Endothelial cell of umbilical vein (primary cell): ENCODE measurements around the gene SAV1. TPM values are rescaled to one million over a fixed set of nuclear protein-coding genes. Genes with fewer than 3 reads are reported as not detected.

Experiments
- BruUV-seq: library from RNA; stranded (reverse); fragments of 400-500 nt; replicated peaks from 2 replicates; lab custom pipeline; 2021; lab: Mats Ljungman, UMichigan
- CTCF ChIA-PET: fragments of 300-600, 350-600 bp; sonication (Branson Sonifier 250); formaldehyde crosslinking; loops from one replicate; lab custom pipeline; 2021; ENCODE audit warnings: antibody characterized with exemption, inconsistent platforms; lab: Charles Lee
- POLR2A ChIA-PET: fragments of 300-600, 350-600 bp; sonication (Branson Sonifier 250); formaldehyde crosslinking; loops from one replicate; lab custom pipeline; 2021; ENCODE audit warnings: antibody characterized with exemption, inconsistent platforms; lab: Charles Lee
- DNase-seq: peaks from one replicate; pipeline ENCODE4 v3.0.0-alpha.2; 2011; ENCODE audit warnings: low read depth, low spot score
- FAIRE-seq: peaks from 2 replicates; lab custom pipeline; 2011; peaks lifted over from hg19 to GRCh38; lab: Jason Lieb, UNC
- H2AFZ ChIP-seq: 2 replicates; pipeline ENCODE4 v1.6.0; 2012; ENCODE audit warnings: low read depth, low read length, control low read depth, inconsistent platforms
- H3K27ac ChIP-seq: 2 replicates; pipeline ENCODE4 v1.5.1; 2011; ENCODE audit warnings: low read depth, mild to moderate bottlenecking, control low read depth, low read length, moderate library complexity; ENCODE audit not compliant: insufficient read depth
- H3K27me3 ChIP-seq, 2 experiments: 2 replicates each; pipeline versions ENCODE4 v1.6.0 to v1.6.1; 2011; ENCODE audit warnings: low read length in 2 of 2, mixed read lengths in 1 of 2; ENCODE audit not compliant: control insufficient read depth in 2 of 2, insufficient read depth in 2 of 2
- H3K36me3 ChIP-seq, 2 experiments: 2 replicates in 1 of 2; 3 replicates in 1 of 2; pipeline ENCODE4 v1.5.1; 2011; ENCODE audit warnings: low read length in 2 of 2, mild to moderate bottlenecking in 1 of 2, moderate library complexity in 1 of 2; ENCODE audit not compliant: control insufficient read depth in 2 of 2, insufficient read depth in 2 of 2; ENCODE audit errors: extremely low read depth in 1 of 2
- H3K4me1 ChIP-seq: 3 replicates; pipeline ENCODE4 v1.5.1; 2011; ENCODE audit warnings: mild to moderate bottlenecking, low read length; ENCODE audit not compliant: control insufficient read depth, insufficient read depth; ENCODE audit errors: extremely low read depth
- H3K4me2 ChIP-seq: 2 replicates; pipeline ENCODE4 v1.6.1; 2011; ENCODE audit warnings: low read length, control low read depth, mixed read lengths; ENCODE audit not compliant: insufficient read depth
- H3K4me3 ChIP-seq, 3 experiments: fragments of 200-600 bp in 1 of 3; sonication (generic), shearing (Covaris generic) in 1 of 3; replicated peaks in 1 of 3; 2 replicates each; pipeline ENCODE4 v1.5.1; 2011 to 2016; ENCODE audit warnings: control low read depth in 3 of 3, low read length in 3 of 3, mild to moderate bottlenecking in 2 of 3, inconsistent platforms in 1 of 3, low read depth in 1 of 3, moderate library complexity in 1 of 3; ENCODE audit not compliant: insufficient read depth in 1 of 3
- H3K79me2 ChIP-seq: 2 replicates; pipeline ENCODE4 v1.6.0; 2012; ENCODE audit warnings: low read length, inconsistent platforms; ENCODE audit not compliant: control insufficient read depth, insufficient read depth
- H3K9ac ChIP-seq: replicated peaks from 2 replicates; pipeline ENCODE3; 2011; ENCODE audit warnings: low read length, control low read depth; ENCODE audit not compliant: insufficient read depth; ENCODE audit errors: extremely low read depth
- H3K9me1 ChIP-seq: replicated peaks from 3 replicates; pipeline ENCODE4 v1.6.0; 2011; ENCODE audit warnings: mild to moderate bottlenecking, low read length; ENCODE audit not compliant: control insufficient read depth, insufficient read depth; ENCODE audit errors: extremely low read depth
- H3K9me3 ChIP-seq: replicated peaks from 2 replicates; pipeline ENCODE4 v1.5.1; 2012; ENCODE audit warnings: low read length, inconsistent platforms; ENCODE audit not compliant: control insufficient read depth, insufficient read depth
- H4K20me1 ChIP-seq: replicated peaks from 2 replicates; pipeline ENCODE3; 2011; ENCODE audit warnings: mild to moderate bottlenecking, low read length; ENCODE audit not compliant: control insufficient read depth, insufficient read depth; ENCODE audit errors: extremely low read depth
- EZH2 ChIP-seq: IDR thresholded peaks from 2 replicates; pipeline ENCODE4 v1.6.1; 2012; ENCODE audit warnings: borderline replicate concordance, low read depth, mild to moderate bottlenecking, moderate library complexity, low read length, inconsistent platforms; ENCODE audit not compliant: severe bottlenecking
- FOS ChIP-seq: IDR thresholded peaks from 2 replicates; pipeline ENCODE4 v1.6.1; 2011; ENCODE audit warnings: mild to moderate bottlenecking, low read length, moderate library complexity, borderline replicate concordance; ENCODE audit not compliant: insufficient read depth
- GATA2 ChIP-seq: IDR thresholded peaks from 2 replicates; pipeline ENCODE4 v1.7.0; 2011; ENCODE audit warnings: low read depth, mild to moderate bottlenecking, moderate library complexity, mixed read lengths, low read length; ENCODE audit not compliant: insufficient read length, insufficient read depth
- JUN ChIP-seq: IDR thresholded peaks from 2 replicates; pipeline ENCODE4 v1.6.1; 2011; ENCODE audit warnings: borderline replicate concordance, low read depth; ENCODE audit not compliant: insufficient read length, insufficient read depth
- MYC ChIP-seq: IDR thresholded peaks from one replicate; pipeline ENCODE4 v1.6.1; 2011; ENCODE audit warnings: mild to moderate bottlenecking, low read depth, low read length
- POLR2A ChIP-seq: IDR thresholded peaks from 2 replicates; pipeline ENCODE4 v1.6.1; 2012; ENCODE audit warnings: low read depth, mild to moderate bottlenecking, control low read depth, low read length
- POLR2AphosphoS5 ChIP-seq: IDR thresholded peaks from 2 replicates; pipeline ENCODE4 v1.6.1; 2012; ENCODE audit warnings: low read depth, mild to moderate bottlenecking, control low read depth, low read length, moderate library complexity; ENCODE audit not compliant: insufficient read depth
- dilution Hi-C: fragments of 300-500 bp; cut with MboI; formaldehyde crosslinking; loops from one replicate; pipeline ENCODE4 v1.15.0; 2019; ENCODE audit warnings: low sequenced_read_pairs; ENCODE audit not compliant: extremely low pct_ligation_motif_present
- intact Hi-C: fragments of 100-400 bp; cut with micrococcal nuclease; formaldehyde crosslinking; loops from one replicate; pipeline ENCODE4 v1.10.0; 2022
- polyA plus RNA-seq, 4 experiments: library from polyadenylated mRNA; depleted of rRNA in 3 of 4; stranded (reverse) in 3 of 4; unstranded in 1 of 4; fragments of >200 nt; gene quantifications; 2 replicates each; pipeline versions ENCODE4 v1.2.1 to v1.2.3, GENCODE V29; 2011 to 2012; ENCODE audit warnings: missing spikeins in 1 of 4
- total RNA-seq: library from RNA; stranded (reverse); gene quantifications from 2 replicates; pipeline ENCODE4 v1.2.3, GENCODE V29; 2021
- TF ChIP-seq, protein P1 (sequence below), 2 donors: IDR thresholded peaks; 1 replicate in 1 of 2; 2 replicates in 1 of 2; pipeline ENCODE4 v1.5.1; 2011; ENCODE audit warnings: low read length in 2 of 2, mild to moderate bottlenecking in 2 of 2, moderate library complexity in 2 of 2, control low read depth in 1 of 2, inconsistent platforms in 1 of 2, low read depth in 1 of 2; ENCODE audit not compliant: insufficient read depth in 1 of 2; ENCODE audit errors: extremely low read depth in 1 of 2
- TF ChIP-seq, protein P2 (sequence below): IDR thresholded peaks from 2 replicates; pipeline ENCODE4 v1.6.1; 2011; ENCODE audit not compliant: insufficient read depth, insufficient read length

The SAV1 gene
- total and polyA plus RNA-seq, 2 donors (not counting 3 experiments of a cell fraction or from before 2014, with no cell fraction given) = 7.1 to 31.0 TPM

DNA sequence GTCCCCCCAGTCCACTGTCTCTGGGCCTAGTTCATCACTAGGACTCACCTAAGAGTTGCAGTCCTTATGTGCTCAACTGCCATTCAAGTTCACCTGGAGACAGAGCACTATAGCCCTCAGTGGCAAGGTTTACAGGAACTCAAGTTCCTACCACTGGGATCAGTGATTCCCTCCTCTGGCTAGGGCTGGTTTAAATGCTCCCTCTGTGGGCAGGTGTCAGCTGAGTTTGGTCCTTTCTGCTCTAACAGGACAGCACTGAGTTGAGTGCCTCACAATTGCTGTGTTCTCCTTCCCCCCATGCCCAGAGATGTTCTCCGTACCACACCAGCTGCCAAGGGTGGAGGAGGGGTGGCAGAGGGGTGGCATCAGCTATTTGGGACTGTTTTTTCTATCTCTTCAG lies 20.8 kb upstream of the SAV1 start:
- no peak overlapping the region for H3K9ac ChIP-seq
- ChIA-PET POLR2A (interaction anchor here (0.6 kb wide), 1 partner anchor 22 kb away, joined by 10 read pairs; no protein-coding TSS in a partner anchor), CTCF (interaction anchor here (1.1 to 1.3 kb wide), 2 partner anchors 23 to 40 kb away, joined by 3 read pairs; no protein-coding TSS in a partner anchor)
- dilution Hi-C loops = no loop called here
- no peaks in the 10 kb centered on the region for H3K27me3 ChIP-seq
- FAIRE-seq (no peak), DNase-seq (no peak)
- H3K9me3 ChIP-seq = no peaks in the 10 kb centered on the region
- TF ChIP-seq, protein P1, sequence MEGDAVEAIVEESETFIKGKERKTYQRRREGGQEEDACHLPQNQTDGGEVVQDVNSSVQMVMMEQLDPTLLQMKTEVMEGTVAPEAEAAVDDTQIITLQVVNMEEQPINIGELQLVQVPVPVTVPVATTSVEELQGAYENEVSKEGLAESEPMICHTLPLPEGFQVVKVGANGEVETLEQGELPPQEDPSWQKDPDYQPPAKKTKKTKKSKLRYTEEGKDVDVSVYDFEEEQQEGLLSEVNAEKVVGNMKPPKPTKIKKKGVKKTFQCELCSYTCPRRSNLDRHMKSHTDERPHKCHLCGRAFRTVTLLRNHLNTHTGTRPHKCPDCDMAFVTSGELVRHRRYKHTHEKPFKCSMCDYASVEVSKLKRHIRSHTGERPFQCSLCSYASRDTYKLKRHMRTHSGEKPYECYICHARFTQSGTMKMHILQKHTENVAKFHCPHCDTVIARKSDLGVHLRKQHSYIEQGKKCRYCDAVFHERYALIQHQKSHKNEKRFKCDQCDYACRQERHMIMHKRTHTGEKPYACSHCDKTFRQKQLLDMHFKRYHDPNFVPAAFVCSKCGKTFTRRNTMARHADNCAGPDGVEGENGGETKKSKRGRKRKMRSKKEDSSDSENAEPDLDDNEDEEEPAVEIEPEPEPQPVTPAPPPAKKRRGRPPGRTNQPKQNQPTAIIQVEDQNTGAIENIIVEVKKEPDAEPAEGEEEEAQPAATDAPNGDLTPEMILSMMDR (IDR thresholded peaks at IDR 0.05; ENCODE audit: extremely low read depth in 1 of 2, insufficient read depth in 1 of 2, low read depth in 1 of 2, low read length in 2 of 2) = no peak
- TF ChIP-seq, protein P2, sequence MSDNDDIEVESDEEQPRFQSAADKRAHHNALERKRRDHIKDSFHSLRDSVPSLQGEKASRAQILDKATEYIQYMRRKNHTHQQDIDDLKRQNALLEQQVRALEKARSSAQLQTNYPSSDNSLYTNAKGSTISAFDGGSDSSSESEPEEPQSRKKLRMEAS = no peak
- TF ChIP-seq POLR2AphosphoS5 (no peak), EZH2 (no peak), GATA2 (no peak), POLR2A (no peak), FOS (no peak), JUN (no peak), MYC (no peak)
- intact Hi-C loops = no loop called here
- H3K4me3 ChIP-seq = no peak overlapping the region
- no peaks in the 10 kb centered on the region for H3K36me3 ChIP-seq
- no peak overlapping the region for H3K27ac ChIP-seq
- H4K20me1 ChIP-seq = no peaks in the 10 kb centered on the region
- no peak overlapping the region for H3K4me2 ChIP-seq
- no TSS peak for BruUV-seq
- no peaks in the 10 kb centered on the region for H3K4me1 ChIP-seq
- H2AFZ ChIP-seq = no peak overlapping the region
- H3K9me1 ChIP-seq = no peaks in the 10 kb centered on the region
- no peaks in the 10 kb centered on the region for H3K79me2 ChIP-seq
